GM18498 (cell line): Measurements from ENCODE around the gene CCDC33.

Experiments
- ATAC-seq: cut with Tn5 transposase; IDR thresholded peaks from one replicate; pipeline ENCODE4 v1.9.1; 2021; ENCODE audit warnings: mild to moderate bottlenecking, moderate library complexity; ENCODE audit not compliant: unreplicated experiment

Gene CCDC33

DNA sequence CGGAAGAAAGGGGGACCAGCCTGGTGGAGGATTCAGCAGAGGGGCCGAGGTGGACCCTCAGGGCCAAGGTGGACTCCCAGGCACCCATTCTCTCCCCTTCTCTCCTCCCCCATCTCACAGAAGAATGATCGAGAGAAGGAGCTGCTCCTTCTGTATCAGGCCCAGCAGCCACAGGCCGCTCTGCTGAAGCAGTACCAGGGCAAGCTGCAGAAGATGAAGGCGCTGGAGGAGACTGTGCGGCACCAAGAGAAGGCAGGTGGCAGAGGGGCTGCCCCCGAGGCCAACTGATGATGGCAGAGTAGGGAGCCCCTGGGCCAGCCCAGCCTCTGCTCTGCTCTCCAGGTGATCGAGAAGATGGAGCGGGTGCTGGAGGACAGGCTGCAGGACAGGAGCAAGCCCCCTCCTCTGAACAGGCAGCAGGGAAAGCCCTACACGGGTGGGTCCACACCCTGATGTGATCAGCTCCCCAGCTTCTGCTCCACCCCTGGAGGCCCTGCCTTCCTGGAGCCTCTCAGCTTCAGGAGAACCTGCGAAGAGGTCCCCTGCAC lies 94.8 kb downstream of the CCDC33 start:
- ATAC-seq: no peak

DNA sequence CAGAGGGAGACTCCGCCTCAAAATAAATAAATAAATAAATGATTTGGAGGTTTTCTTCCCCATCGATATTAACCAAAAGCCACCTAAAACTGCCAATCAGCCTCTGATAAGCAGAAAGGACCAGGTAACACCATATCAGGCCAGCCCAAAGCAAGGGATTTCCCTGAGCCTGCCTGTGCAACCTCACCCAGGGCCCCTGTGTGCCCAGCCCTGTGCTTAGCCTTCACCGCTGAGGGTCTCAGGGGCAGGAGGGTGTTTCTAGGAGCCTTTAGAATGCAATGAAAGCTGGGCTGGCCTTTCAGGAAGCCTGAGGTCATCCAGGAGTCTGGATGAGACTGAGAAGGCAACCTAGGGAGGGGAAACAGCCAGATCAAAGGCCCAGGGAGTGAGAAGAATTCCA lies 95.9 kb downstream of the CCDC33 start:
- ATAC-seq: no peak

DNA sequence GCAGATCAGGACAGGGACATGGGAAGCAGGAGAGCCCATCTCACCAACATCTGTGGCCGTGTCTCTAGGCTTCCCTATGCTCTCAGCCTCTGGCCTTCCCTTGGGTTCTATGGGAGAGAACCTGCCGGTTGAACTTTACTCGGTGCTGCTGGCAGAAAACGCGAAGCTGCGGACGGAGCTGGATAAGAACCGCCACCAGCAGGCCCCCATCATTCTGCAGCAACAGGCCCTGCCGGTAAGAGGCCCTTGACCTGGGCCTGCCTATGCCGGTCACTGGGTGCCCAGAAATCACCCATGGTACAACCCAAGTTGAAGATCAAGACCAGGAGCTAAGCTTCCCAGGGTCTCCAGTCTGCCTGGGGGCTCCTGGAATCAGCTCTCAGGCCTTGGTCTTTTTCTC lies 96.5 kb downstream of the CCDC33 start:
- no peak for ATAC-seq

DNA sequence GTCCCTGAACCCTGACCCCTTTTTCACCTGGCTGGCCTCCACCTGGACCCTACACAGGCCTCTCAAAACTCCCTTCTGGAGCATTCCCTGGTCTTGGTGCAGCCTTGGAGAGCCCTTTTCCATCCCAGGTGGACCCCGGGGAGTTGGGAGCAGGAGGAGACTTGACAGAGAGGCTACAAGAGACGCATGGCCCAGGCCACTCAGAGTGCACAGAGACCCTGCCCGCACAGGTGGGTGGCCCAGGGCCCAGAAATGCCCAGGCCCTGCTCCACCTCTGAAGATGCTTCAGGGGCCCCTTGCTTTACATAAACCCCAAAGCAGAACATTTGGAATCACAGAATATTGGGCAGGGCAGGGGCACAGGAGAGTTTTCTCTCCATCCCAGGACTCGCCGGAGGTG lies 97.0 kb downstream of the CCDC33 start:
- ATAC-seq: no peak

DNA sequence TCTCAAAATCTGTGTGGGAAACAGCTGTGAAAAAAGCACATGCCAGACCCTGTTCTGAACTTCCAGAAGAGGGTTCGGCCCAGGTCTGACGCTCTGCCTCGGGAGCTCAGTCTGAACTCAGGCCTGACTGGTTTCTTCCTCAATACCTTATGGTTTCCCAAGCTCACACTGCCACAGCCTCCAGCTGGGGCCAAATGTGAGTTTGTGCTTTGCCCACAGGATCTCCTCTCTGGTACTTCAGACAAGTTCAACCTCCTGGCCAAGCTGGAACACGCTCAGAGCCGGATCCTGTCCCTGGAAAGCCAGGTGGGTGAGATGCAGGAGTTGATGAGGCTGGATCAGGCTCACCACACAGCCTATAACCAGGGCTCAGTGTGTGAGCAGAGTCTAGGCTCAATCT lies 97.5 kb downstream of the CCDC33 start:
- ATAC-seq: no peak

DNA sequence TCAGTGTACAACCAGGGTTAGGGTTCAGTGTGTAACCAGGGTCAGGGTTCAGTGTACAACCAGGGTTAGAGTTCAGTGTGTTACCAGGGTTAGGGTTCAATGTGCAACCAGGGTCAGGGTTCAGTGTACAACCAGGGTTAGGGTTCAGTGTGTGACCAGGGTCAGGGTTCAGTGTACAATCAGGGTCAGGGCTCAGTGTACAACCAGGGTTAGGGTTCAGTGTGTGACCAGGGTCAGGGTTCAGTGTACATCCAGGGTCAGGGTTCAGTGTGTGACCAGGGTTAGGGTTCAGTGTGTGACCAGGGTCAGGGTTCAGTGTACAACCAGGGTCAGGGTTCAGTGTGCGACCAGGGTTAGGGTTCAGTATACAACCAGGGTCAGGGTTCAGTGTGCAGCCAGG lies 98.0 kb downstream of the CCDC33 start:
- ATAC-seq: no peak

DNA sequence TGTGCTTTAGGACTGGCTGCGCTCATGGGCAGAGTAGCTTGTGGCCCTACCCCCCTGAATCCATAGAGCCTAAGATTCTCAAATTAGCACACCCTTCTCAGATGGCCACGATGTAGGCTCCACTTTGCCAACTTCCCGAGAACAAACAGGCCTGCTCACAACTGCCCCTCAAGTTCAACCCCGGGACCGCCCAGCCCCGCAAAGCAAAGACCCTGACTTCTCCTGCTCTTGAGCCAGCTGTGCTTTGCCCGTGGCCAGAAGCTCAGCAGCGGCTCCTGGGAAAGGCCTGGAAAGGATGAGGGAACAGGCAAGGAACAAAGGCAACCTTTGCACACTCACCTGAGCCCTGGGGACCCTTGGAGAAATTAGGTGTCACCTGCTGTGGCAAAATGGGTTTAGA lies 99.3 kb downstream of the CCDC33 start:
- no peak for ATAC-seq

DNA sequence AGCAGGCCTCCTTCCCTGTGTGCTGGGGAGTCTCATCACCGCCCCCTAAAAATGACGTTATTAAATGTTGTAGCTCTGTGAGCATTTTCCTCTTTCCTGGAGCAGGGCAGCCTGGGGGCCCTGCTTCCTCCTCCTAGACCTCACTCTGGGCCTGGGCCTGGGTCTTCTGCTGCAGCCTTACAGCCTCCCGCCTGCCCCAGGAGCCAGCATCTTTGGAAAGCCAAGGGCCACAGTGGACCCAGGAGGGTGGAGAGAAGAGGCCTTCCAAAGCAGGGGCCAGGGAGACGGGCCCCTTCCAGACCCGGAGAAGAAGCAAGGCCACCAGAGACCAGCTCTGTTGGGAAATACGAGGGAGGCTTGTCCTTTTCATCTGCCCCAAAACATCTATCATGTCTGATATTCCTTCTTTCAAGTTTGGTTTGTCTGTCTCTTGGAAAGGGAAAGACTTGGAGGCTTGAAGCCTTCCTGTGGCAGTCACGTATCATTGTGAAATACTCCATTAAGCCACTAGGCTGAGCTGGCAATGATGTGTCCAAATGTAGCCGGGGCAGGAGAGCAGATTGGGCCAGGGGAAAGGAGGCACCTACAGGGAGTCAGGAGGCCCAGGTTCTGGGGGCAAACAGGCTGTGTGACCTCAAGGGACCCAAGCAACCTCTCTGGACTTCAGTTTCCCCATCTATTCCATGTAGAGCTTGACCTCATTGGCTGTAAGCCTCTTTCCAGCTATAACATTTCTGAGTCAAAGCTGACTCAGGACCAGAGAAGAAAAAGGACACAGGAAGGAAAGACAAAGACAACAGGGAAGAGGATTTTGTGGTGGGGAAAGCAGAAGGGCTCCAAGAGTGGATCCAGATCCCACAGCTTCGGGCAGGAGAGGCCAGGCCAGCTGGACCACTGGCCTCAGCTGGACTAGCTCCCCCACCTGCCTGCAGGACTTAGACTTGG lies 100.2 kb downstream of the CCDC33 start:
- no peak for ATAC-seq

DNA sequence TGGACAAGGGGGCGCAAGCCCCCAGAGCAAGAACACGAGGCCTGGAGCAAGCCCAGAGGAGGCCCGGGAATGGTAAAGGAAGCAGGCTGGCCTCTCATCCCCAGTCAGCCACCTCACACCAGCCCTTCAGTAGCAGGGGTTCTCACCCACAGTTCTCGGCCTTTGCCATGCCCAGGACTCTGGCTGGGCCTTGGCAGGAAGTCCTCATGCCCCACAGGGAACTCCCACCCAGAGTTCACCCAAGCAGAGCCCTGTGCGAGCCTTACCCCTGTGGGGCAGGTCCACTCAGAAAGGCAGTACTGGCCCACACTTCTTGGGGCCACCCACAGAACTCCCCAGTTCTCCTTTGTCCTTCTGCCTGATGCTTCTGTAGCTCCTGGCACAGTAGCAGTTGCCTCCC lies 101.0 kb downstream of the CCDC33 start:
- ATAC-seq: no peak

DNA sequence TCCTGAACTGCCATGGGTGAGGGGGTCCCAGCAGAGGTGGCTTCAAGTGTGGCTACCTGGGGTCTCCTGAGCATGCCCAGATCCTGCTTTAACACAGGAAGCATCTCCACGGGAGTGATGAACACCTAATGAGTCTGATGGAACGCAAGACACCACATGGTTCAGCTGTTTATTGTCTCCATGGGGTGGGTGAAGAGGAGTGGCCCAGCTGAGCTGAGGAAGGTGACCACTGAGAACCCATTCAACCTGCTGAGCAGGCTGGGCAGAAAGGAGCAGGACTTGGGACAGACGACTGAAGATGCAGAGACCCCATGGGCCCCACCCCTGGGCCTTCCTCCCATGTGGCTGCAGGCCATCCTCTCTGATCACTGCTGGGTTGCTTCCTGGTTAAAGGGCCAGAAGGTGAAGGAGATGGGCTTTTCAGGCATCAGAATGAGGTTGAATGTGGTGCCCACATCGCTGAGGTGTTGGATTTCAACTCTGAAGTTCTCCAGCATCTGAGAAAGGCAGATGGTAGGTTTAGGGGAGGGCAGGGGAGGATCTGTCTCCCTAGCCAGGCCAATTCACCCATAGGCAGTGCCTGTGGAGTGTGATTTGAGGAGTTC lies 101.6 kb downstream of the CCDC33 start:
- no peak for ATAC-seq

DNA sequence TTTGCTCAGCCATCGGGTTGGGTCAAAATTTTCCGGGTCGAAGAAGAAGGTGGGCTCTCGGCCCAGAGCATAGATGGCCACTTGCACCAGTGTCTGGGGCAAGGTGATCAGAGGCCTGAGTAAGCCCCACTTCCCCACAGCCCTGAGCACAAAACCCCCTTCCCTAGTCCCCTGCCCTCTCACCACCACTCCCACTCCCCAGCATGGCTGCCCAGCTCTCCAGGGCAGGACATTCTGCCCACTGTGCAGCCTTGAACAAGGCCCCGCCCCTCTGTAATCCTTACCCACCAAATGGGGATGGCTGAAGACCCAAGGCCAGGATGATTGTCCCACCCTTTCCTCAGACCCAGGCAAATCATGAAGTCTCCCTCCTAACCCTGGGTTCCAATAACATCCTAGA lies 102.5 kb downstream of the CCDC33 start:
- ATAC-seq: no peak

DNA sequence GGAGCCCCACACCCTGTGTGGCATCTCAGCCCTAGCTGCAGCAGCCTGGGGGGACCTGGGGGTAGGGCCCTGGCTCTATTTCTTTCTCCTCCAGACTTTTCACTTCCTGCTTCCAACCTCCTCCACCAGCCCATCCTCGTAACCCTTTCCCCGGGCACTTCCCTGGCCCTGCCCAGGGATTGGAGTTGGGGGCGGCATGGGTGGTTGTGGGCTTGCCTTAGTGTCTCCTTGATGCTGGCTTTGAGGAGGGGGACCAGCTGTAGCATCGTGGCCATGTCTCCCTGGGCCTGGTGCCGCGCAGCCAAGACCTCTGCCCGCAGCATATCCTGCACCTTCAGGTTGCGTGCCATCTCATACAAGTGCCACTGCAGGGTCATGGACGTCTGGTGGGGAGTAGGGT lies 103.2 kb downstream of the CCDC33 start:
- ATAC-seq: no peak

DNA sequence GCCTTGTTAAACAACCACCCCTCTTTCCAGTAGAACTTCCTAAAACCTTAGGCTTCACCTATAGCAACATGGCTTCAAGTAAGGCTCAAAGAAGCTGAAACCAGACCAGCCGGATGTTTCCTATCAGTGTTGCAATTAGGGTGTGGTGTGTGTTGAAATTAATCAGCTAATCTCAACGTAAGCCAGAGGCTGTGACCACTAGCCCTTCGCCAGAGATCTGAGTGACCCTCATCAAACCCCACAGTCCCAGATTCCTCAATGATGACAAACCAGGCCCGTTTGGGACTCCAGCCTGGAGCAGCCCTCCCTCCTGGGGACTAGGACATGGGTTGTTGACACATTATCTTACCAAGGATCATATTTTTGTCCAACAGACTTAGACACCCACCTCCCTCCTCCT lies 104.0 kb downstream of the CCDC33 start:
- no peak for ATAC-seq

DNA sequence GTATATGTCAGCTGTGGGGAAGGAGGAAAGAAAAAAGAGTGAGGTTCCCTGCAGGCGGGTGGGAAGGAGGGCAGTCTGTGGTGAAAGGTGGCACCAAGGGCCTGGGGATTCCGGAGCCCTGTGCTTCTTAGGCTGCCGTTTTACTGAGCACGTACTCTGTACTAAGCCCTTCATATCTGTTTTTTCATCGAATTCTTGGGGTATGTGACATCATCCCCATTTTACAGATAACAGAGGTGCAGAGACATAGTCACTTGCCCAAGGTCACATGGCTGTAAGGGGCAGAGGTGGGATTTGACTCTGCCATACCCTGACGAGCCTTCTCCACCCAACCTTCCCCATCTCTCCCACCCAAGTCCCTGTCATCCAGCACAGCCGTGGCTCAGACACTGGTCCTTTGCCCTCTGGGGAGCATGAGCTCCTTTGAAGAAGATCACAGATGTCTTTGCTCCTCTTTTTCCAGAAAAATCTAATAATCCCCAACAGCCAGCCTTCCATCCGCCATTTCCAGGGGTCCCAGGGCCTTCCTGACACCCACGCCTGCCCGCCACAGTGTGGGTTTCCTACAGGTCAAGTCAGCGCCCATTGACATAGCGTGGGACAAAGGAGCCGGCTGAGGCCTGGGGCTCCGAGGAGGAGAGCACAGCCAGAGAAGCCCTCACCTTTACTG lies 107.1 kb downstream of the CCDC33 start:
- no peak for ATAC-seq

DNA sequence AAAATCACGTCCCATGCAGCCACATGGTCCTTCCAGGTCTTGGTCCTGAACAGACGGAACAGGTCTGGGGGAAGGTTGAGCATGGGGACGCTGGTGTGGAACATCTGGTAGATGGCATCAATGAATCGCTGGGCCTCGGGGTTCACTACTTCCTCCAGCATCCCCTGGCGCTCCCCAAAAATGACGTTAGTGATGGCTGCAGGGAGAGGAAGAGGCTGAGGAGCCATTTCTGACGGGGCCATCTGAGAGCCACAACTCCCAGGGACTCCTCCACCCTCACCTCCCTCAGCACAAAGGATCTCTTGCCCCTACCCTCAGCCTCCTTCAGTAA lies 107.6 kb downstream of the CCDC33 start:
- no peak for ATAC-seq

DNA sequence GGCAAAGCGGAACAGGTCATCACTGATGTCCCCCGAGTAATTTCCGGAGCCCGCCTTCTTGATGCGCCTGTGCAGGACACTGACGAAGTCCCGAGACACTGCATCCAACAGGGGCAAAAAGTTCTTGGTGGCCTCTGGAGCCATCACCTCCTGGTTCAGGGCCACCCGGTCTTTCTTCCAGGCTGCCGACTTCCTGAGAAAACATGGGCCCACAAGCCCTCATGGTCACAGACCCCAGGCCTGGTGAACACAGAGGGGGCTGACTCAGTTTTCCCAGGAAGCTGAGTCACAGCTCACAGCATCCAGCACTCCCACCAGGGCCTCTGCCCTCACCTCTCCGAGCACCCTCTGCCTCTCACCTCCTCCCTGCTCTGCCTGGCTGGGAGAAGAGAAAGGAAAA lies 108.9 kb downstream of the CCDC33 start:
- no peak for ATAC-seq

DNA sequence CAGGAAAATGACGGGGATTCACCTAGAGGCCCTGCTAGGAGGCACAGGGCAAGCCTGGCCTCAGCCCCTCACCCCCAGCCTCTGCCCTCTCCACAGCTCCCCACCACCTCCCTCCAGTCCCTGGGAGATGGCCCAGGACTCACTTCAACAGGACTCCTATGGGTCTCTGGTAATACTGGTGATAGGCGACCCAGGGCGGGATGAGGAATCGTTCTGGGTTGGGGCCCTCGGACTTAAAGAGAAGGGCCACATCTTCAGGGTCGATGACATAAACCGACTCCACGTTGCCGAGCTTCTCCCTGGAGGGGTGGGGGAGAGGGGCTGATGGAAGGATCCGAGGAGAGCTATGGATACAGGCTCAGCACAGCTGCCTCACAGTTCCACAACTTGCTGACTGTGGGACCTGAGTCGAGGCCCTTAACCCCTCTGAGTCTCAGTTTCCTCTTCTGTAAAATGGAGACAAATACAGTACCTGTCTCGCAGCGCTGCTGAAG lies 111.7 kb downstream of the CCDC33 start:
- ATAC-seq: no peak

DNA sequence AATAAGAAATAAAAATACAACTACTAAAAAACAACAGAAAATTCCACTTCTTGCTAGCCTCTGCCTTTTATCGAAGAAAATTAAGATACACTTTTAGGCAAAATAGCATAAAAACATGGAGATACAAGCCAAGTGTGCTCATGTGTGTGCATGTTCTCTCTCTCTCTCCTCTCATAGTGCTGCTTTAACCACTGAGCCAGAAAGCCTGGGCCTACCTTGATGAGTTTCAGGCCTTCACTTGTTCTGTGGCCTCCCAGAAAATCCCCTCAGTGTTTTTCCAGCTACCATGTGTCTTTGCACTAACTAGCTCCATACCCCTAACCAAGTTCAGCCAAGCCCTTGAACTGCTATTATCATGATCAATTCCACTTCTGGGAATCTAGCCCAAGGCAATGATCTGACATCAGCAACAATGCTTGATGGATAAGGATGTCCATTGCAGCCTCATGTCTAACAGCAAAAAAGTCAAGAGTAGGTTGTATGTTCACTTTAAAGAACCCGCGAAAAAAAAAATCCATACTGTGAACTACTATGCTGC lies 113.2 kb downstream of the CCDC33 start:
- no peak for ATAC-seq

DNA sequence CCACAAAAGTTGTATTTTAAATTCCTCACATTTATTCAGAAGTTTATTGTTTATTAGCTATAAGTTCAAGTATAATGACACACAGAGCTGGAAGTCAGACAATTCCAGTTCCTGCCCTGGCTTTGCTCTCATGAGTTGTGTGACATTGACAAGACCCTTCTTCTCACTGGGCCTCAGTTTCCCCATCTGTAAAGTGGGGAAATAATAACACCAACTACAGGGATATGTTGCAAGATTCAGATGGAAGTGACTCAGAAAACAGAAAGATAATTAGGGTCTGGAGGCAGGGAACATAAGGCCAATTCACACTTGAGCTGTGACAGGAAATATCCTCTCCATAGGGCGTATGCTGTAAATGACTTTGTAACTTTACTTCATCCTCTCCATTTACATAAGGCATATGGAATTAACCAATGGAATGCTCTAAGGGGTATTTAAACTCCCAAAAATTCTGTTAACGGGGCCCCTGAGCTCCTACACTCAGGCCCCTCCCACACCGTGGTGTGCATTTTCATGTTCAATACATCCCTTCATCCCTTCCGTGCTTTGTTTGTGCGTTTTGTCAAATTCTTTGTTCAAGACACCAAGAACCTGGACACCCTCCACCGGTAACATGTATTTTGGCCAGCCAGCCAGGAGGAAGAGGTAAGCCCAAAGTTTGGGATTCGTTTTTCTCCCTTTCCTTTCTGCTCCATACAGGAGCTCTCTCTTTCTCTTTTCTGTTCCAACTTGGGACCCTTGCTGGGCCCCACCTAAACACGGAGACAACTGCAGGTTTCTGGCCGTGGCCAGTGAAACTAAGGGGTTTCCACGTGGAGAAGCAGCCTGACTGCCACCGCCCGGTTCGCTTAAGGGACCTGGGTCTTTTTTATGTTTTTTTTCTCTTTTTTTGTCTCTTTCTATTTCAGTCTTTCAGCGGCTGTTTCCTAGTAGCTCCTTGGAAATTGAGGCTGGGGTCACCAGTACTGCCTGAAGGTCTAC lies 114.5 kb downstream of the CCDC33 start:
- ATAC-seq: no peak

DNA sequence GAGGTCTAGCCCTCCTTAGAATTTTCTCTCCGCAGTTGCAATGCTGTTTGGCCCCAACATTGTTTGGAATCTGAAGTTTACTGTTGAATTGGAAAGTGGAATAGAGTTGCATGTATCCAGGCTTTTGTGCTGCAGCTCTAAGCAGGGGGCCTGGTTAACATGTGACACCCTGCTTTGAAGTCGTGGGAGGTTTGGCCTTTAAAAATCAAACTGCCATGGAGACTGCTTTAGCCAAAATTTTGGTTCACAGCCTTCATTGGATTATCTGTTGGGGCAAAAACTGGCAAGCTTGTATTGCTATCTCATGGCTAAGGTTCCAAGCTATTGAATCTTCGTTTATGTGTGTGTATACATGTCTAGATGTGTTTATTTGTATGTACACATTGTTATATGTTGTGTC lies 115.5 kb downstream of the CCDC33 start:
- no peak for ATAC-seq
